GM12865 (cell line): Measurements from ENCODE around the gene NT5DC1.

Source experiments
- DNase-seq: peaks from one replicate; pipeline ENCODE4 v3.0.0; 2010; ENCODE audit warnings: low read depth
- H3K4me3 ChIP-seq: 2 replicates; pipeline ENCODE4 v1.5.1; 2011; ENCODE audit warnings: mild to moderate bottlenecking, low read depth, low read length, control low read depth
- CTCF ChIP-seq: IDR thresholded peaks from 2 replicates; pipeline ENCODE4 v1.5.1; 2011; ENCODE audit warnings: low read length, control low read depth, low read depth, inconsistent platforms; ENCODE audit not compliant: insufficient read depth; ENCODE audit errors: missing control alignments

The NT5DC1 gene

DNA sequence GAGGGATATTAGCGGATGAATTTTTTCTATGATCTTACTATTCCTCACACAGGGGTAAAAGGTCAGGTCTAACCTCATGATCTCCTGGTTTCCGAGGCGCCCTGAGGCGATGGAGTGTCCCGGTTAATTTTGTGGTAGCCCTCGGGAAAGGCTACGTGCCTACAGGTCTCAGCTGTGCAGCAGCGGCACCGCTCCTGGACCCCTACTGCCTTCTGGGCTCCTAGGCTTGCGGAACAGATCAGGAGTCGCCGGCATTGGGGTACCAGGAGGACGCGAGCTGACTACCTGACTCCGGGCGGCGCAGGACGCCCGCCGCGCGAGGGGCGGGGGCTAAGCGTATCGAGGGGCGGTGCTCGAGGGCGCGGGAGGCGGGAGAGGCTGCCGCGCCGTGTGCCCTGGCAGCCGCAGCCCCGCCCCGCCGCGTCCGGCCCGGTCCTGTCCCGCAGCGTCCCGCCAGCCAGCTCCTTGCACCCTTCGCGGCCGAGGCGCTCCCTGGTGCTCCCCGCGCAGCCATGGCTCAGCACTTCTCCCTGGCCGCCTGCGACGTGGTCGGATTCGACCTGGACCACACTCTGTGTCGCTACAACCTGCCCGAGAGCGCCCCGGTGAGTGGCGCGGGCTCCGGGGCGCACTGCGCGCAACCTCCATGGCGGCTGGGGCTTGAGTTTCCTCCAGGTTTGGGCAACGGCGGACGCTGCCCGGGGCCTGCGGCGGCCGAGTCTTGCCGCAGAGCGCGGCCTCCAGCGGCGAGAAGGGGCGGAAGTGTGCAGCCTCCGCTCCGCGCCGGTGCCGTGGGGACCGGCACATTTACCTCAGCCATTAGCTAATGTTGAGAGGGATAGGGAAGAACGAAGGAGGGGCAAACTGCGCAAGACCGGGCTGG is at the start of gene NT5DC1:
Gene NT5DC1 (plus strand): TSS at position 435 of the 883 bp plus-strand sequence. CDS start 78 bp downstream, at position 513.
- DNase-seq: peak; percentile 94

GRCh38 chr6:116051244-116051643 is 49.4 kb upstream of the NT5DC1 start:
- H3K4me3 ChIP-seq: no peak overlapping the region
- DNase-seq: no peak

More for the DNA sequence above, at the start of gene NT5DC1:
- H3K4me3 ChIP-seq: peak within 1 kb of the TSS; percentile 49
- peak; percentile 34 for TF ChIP-seq CTCF

DNA sequence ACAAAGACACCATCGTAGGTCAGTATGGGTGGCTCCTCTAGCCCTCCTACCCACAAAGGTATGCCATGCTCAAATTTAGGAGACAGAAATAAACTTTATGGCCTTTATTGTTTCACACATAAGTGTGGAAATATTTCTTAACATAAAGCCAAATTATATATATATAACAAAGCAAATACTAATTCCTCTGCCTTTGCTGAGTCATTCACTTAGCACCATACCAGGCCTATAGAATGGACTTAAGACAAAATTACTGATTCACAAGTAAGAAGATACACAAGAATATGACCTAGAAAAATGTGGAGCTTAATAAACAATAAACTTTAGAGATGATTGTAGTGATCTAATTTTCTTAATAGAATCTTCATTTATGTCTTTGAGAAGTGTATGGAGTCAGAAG is 45.1 kb upstream of the NT5DC1 start:
- DNase-seq: no peak
- H3K4me3 ChIP-seq: no peak overlapping the region
- TF ChIP-seq CTCF: no peak

More at GRCh38 chr6:116051244-116051643, 49.4 kb upstream of the NT5DC1 start:
- TF ChIP-seq CTCF: no peak

- no peak for TF ChIP-seq CTCF
- DNase-seq: no peak
- H3K4me3 ChIP-seq: no peak overlapping the region
These were observed 42.9 kb upstream of the NT5DC1 start for GRCh38 chr6:116057766-116058165.

GRCh38 chr6:116059713-116060571 is 40.7 kb upstream of the NT5DC1 start:
- no peak overlapping the region for H3K4me3 ChIP-seq
- no peak for TF ChIP-seq CTCF
- peak; percentile 46 for DNase-seq

DNA sequence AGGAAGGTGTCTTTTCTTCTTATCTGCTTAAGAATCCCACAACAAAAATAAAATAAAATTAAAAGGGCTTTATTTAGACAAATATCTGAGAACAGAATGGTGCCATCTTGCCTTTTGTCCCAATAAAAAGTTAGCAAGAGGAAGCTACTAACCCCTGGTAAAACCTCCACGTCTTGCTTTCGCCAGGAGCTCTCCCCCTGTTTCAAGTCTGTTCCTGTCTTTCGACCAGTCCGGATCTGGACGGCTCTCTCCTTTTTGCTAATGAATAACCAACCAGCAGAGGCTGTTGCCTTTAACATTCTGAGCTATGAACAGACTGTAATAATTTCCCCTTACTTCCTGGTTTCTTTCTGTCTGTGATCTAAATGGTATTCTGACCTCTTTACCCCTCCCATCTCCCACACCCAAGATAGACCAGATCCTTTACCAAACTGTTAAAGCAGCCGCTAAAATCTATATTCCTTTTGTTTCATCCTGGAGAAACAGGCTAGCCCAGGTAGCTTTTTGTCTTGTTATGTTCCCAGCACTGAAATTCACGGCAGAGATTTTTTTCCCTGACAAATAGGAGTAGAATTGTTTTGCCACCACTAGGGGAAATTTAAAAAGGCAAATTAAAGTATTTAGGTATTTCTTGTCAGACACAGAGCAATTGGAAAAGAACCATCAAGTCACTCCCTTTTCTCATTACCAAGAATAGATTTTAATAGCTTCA is 39.9 kb upstream of the NT5DC1 start, which contains the start of gene FRK:
Gene FRK (minus strand): TSS at position 320 of the 712 bp plus-strand sequence. CDS start 580 bp downstream, outside the sequence.
- DNase-seq: no peak
- no peak within 1 kb of the TSS for H3K4me3 ChIP-seq
- TF ChIP-seq CTCF: no peak
